ENCODE results near the gene DPYD. TPM values are rescaled to one million over a fixed set of nuclear protein-coding genes. Genes with fewer than 3 reads are reported as not detected.

The DPYD gene
- total and polyA plus RNA-seq, 8 donors, result 2.7 to 24.5 (median 9.4) TPM

DNA sequence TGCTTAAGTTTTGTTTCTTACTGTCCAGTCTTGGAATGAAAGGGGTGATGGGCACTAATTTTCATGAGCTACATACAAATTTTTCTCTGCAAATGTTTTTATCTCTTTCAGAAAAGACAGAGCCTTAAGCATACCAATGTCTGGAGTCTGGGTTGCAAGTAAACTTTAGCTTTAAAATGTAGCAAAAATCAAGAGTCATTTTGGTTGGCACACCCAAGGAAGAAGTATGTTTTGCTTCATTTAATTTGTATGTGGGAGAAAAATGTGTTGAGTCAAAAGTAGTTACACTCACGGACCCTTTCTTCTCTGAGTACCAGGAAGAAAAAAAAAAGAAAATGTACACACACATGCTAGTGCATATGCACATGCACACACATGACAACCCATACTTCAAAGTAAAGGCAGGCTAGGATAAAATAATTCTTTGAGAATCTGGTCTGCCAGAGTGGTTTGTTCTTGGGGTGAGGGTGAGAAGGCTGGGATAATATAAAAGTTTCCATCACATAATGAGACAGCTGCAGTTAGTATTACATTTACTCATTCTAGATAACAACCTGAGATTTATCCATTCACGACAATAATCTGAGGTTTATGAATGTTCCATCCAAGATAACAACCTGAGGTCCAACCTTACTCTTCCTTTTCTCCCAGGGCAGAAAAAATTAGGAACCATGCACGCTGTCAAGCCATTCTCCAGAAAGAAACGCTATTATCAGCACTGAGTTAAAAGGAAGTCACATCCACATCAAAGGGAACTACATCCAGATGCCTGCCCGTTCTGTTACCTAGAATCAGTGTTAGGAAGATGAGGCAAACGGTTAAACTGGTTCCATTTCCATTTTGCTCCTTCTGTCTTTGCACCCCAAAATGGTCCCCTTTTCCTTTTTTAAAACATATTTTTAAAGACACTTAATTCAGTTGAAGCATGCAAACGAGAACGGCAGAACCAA lies 9.3 kb downstream of the DPYD start:
- 72 to 73% methylated on average over 8 of the region's 8 CpGs for WGBS, 2 donors
- Histone ChIP-seq H3K4me3 (no peak overlapping the region), H3K9me3 (no peaks in the 10 kb centered on the region), H3K27ac (no peak overlapping the region), H3K36me3 (no peaks in the 10 kb centered on the region), H3K4me1 (no peaks in the 10 kb centered on the region), H3K27me3 (no peaks in the 10 kb centered on the region)
- intact Hi-C loops (cut with DNase I), result no loop called here
- DNase-seq (no peak), ATAC-seq (no peak), FAIRE-seq (no peak)
- TF ChIP-seq, protein P1, sequence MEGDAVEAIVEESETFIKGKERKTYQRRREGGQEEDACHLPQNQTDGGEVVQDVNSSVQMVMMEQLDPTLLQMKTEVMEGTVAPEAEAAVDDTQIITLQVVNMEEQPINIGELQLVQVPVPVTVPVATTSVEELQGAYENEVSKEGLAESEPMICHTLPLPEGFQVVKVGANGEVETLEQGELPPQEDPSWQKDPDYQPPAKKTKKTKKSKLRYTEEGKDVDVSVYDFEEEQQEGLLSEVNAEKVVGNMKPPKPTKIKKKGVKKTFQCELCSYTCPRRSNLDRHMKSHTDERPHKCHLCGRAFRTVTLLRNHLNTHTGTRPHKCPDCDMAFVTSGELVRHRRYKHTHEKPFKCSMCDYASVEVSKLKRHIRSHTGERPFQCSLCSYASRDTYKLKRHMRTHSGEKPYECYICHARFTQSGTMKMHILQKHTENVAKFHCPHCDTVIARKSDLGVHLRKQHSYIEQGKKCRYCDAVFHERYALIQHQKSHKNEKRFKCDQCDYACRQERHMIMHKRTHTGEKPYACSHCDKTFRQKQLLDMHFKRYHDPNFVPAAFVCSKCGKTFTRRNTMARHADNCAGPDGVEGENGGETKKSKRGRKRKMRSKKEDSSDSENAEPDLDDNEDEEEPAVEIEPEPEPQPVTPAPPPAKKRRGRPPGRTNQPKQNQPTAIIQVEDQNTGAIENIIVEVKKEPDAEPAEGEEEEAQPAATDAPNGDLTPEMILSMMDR (IDR thresholded peaks at IDR 0.05), result no peak

GRCh38 chr1:97909266-97909665 lies 11.6 kb downstream of the DPYD start:
- intact Hi-C loops (cut with DNase I), result no loop called here
- Histone ChIP-seq H3K9me3 (no peaks in the 10 kb centered on the region), H3K27me3 (no peaks in the 10 kb centered on the region), H3K4me3 (no peak overlapping the region), H3K27ac (no peak overlapping the region), H3K36me3 (no peaks in the 10 kb centered on the region), H3K4me1 (peaks cover 0 to 3% (median 0%) of the 10 kb centered on the region in 3 donors)
- ATAC-seq (no peak), FAIRE-seq (no peak), DNase-seq (no peak)
- TF ChIP-seq, protein P1 (IDR thresholded peaks at IDR 0.05), result no peak

DNA sequence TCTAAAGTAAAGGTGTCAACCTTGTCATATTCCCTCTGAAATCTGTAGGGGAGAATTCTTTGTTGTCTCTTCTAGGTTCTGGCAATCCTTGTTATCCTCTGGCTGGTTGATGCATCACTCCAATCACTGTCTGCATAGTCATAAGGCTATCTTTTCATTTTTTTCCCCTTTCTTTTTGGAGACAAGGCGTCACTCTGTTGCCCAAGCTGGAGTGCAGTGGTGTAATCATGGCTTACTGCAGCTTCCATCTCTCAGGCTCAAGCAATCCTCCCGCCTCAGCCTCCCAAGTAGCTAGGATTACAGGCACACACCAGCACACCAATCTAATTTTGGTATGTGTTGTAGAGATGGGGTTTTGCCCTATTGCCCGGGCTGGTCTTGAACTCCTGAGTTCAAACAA lies 12.9 kb downstream of the DPYD start:
- FAIRE-seq (no peak), DNase-seq (no peak), ATAC-seq (no peak)
- Histone ChIP-seq H3K27ac (no peak overlapping the region), H3K4me1 (peaks cover 0 to 15% (median 0%) of the 10 kb centered on the region in 3 donors), H3K27me3 (no peaks in the 10 kb centered on the region), H3K36me3 (no peaks in the 10 kb centered on the region), H3K9me3 (no peaks in the 10 kb centered on the region), H3K4me3 (no peak overlapping the region)
- TF ChIP-seq, protein P1 (IDR thresholded peaks at IDR 0.05), result no peak
- WGBS, 2 donors, result 90 to 94% methylated on average over 3 of the region's 3 CpGs
- intact Hi-C loops (cut with DNase I), result no loop called here

GRCh38 chr1:97906567-97907241 lies 14.1 kb downstream of the DPYD start:
- TF ChIP-seq, protein P1 (IDR thresholded peaks at IDR 0.05), result no peak
- Histone ChIP-seq H3K27me3 (no peaks in the 10 kb centered on the region), H3K4me1 (peaks cover 0 to 15% (median 0%) of the 10 kb centered on the region in 3 donors), H3K27ac (no peak overlapping the region), H3K36me3 (no peaks in the 10 kb centered on the region), H3K9me3 (no peaks in the 10 kb centered on the region), H3K4me3 (no peak overlapping the region)
- FAIRE-seq (no peak), DNase-seq (peak in 1 of 6 donors; percentile 17), ATAC-seq (peak in 2 of 4 donors; percentile 47 to 65)
- 81% methylated on average over 7 of the region's 7 CpGs for WGBS, 2 donors
- intact Hi-C loops (cut with DNase I), result no loop called here

Measured in pancreas (tissue), 10 donors.